ENCODE measurements around the gene OXLD1. TPM values are rescaled to one million over a fixed set of nuclear protein-coding genes. Genes with fewer than 3 reads are reported as not detected.

Gene OXLD1
- total RNA-seq (ENCODE audit: low replicate concordance) = 24.0 and 28.1 TPM in 2 replicates
- long read RNA-seq, partial matches to known transcripts = 0 of 3 reads
- long read RNA-seq, other reads (novel, unspliced or antisense) = 0 of 3 reads

- H3K27ac Mint-ChIP-seq = peak within 1 kb of the TSS; percentile 86
- peaks cover 17% of the 10 kb centered on the region for H3K4me1 Mint-ChIP-seq (ENCODE audit: unreplicated experiment)
- H3K27me3 Mint-ChIP-seq = no peaks in the 10 kb centered on the region
Measured at GRCh38 chr17:81666342-81667191, at the start of gene OXLD1, which contains the start of gene CCDC137. Gene OXLD1, minus strand, starts transcription at chr17:81666605. Its CDS starts 28 bp downstream, at chr17:81666577. Gene CCDC137, plus strand, starts transcription at chr17:81666737. Its CDS starts 30 bp downstream, at chr17:81666767.

GRCh38 chr17:81715107-81715871 is 48.9 kb upstream of the OXLD1 start:
- Mint-ChIP-seq H3K27ac (no peak overlapping the region), H3K4me1 (ENCODE audit: unreplicated experiment) (peaks cover 8% of the 10 kb centered on the region), H3K27me3 (peaks cover 7% of the 10 kb centered on the region), H3K4me3 (no peak overlapping the region), H3K36me3 (no peaks in the 10 kb centered on the region), H3K9me3 (no peaks in the 10 kb centered on the region)
- no peak for TF ChIP-seq CTCF (conservative IDR thresholded peaks at IDR 0.05)
- no peak for DNase-seq (ENCODE audit: extremely low spot score, unreplicated experiment)

More at GRCh38 chr17:81666342-81667191, at the start of gene OXLD1, which contains the start of gene CCDC137:
- no peak for TF ChIP-seq CTCF (conservative IDR thresholded peaks at IDR 0.05)
- H3K4me3 Mint-ChIP-seq = peak within 1 kb of the TSS; percentile 96
- DNase-seq (ENCODE audit: extremely low spot score, unreplicated experiment) = peak; percentile 97
- H3K36me3 Mint-ChIP-seq = peaks cover 3% of the 10 kb centered on the region
- H3K9me3 Mint-ChIP-seq = no peaks in the 10 kb centered on the region

GRCh38 chr17:81714412-81715106 is 48.2 kb upstream of the OXLD1 start:
- no peak overlapping the region for H3K4me3 Mint-ChIP-seq
- no peaks in the 10 kb centered on the region for H3K36me3 Mint-ChIP-seq
- no peak for TF ChIP-seq CTCF (conservative IDR thresholded peaks at IDR 0.05)
- H3K27ac Mint-ChIP-seq = no peak overlapping the region
- DNase-seq (ENCODE audit: extremely low spot score, unreplicated experiment) = no peak
- H3K4me1 Mint-ChIP-seq (ENCODE audit: unreplicated experiment) = peaks cover 8% of the 10 kb centered on the region
- H3K9me3 Mint-ChIP-seq = no peaks in the 10 kb centered on the region
- peaks cover 8% of the 10 kb centered on the region for H3K27me3 Mint-ChIP-seq

GRCh38 chr17:81713556-81714411 is 47.4 kb upstream of the OXLD1 start:
- no peak for TF ChIP-seq CTCF (conservative IDR thresholded peaks at IDR 0.05)
- H3K27ac Mint-ChIP-seq = peak overlapping the region; percentile 95
- no peaks in the 10 kb centered on the region for H3K36me3 Mint-ChIP-seq
- H3K9me3 Mint-ChIP-seq = no peaks in the 10 kb centered on the region
- no peak for DNase-seq (ENCODE audit: extremely low spot score, unreplicated experiment)
- peaks cover 8% of the 10 kb centered on the region for H3K4me1 Mint-ChIP-seq (ENCODE audit: unreplicated experiment)
- H3K27me3 Mint-ChIP-seq = peaks cover 8% of the 10 kb centered on the region
- H3K4me3 Mint-ChIP-seq = peak overlapping the region; percentile 94
